ENCODE data around the gene SSR4. TPM values are rescaled to one million over a fixed set of nuclear protein-coding genes. Genes with fewer than 3 reads are reported as not detected.

Gene SSR4
- total RNA-seq, 4 donors from 2014 or later = 177 to 359 (median 279) TPM

GRCh38 chrX:153777261-153778090 is 17.0 kb upstream of the SSR4 start:
- Histone ChIP-seq H3K27ac (no peak overlapping the region), H3K4me3 (replicated peaks in 1 of 3) (no peak overlapping the region), H3K36me3 (no peaks in the 10 kb centered on the region), H3K9me3 (no peaks in the 10 kb centered on the region), H3K27me3 (no peaks in the 10 kb centered on the region), H3K4me1 (no peaks in the 10 kb centered on the region)
- WGBS, 2 donors = 77% methylated on average over 11 of the region's 34 CpGs; no CpG with 5 or more reads in 1 of the 2 donors
- DNase-seq = no peak
- intact Hi-C loops (cut with DNase I) = no loop called here
- no peak for TF ChIP-seq POLR2A (IDR thresholded peaks at IDR 0.05)
- no peak for TF ChIP-seq CTCF (IDR thresholded peaks at IDR 0.05)

DNA sequence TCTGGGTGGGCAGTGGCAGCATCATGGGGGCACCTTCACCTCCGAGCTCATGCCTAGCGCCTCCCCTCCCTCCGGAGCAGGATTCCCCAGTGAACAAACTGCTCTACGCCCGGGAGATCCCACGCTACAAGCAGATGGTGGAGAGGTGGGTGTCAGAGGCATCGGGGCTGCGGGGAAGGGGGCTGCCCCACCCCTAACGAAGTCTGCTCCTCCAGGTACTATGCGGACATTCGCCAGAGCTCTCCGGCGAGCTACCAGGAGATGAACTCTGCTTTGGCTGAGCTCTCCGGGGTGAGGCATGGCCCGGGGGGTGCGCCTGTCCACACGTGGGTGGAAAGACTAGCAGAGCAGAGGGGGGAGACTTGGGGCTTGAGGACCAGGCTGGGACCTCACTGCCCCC is 16.3 kb upstream of the SSR4 start:
- Histone ChIP-seq H3K4me3 (replicated peaks in 1 of 3) (no peak overlapping the region), H3K27me3 (no peaks in the 10 kb centered on the region), H3K9me3 (no peaks in the 10 kb centered on the region), H3K27ac (no peak overlapping the region), H3K36me3 (no peaks in the 10 kb centered on the region), H3K4me1 (no peaks in the 10 kb centered on the region)
- DNase-seq = no peak
- intact Hi-C loops (cut with DNase I) = no loop called here
- TF ChIP-seq CTCF (IDR thresholded peaks at IDR 0.05) = no peak
- no peak for TF ChIP-seq POLR2A (IDR thresholded peaks at IDR 0.05)
- WGBS, 2 donors = 80% methylated on average over 2 of the region's 17 CpGs; no CpG with 5 or more reads in 1 of the 2 donors

GRCh38 chrX:153778684-153779101 is 15.8 kb upstream of the SSR4 start:
- H3K4me1 ChIP-seq = no peaks in the 10 kb centered on the region
- H3K27ac ChIP-seq = no peak overlapping the region
- TF ChIP-seq CTCF (IDR thresholded peaks at IDR 0.05) (no peak), POLR2A (IDR thresholded peaks at IDR 0.05) (no peak)
- no peaks in the 10 kb centered on the region for H3K9me3 ChIP-seq
- H3K36me3 ChIP-seq = no peaks in the 10 kb centered on the region
- no peaks in the 10 kb centered on the region for H3K27me3 ChIP-seq
- WGBS, 2 donors = 67% methylated on average over 2 to 3 of the region's 16 CpGs
- intact Hi-C loops (cut with DNase I) = no loop called here
- no peak overlapping the region for H3K4me3 ChIP-seq (replicated peaks in 1 of 3)
- DNase-seq = no peak

GRCh38 chrX:153779891-153780677 is 14.4 kb upstream of the SSR4 start:
- H3K27me3 ChIP-seq = no peaks in the 10 kb centered on the region
- no peak overlapping the region for H3K27ac ChIP-seq

More at GRCh38 chrX:153779891-153780677, 14.4 kb upstream of the SSR4 start:
- no peak for DNase-seq
- no peaks in the 10 kb centered on the region for H3K4me1 ChIP-seq
- intact Hi-C loops (cut with DNase I) = no loop called here
- no peak for TF ChIP-seq POLR2A (IDR thresholded peaks at IDR 0.05)
- TF ChIP-seq CTCF (IDR thresholded peaks at IDR 0.05) = no peak
- 45 to 76% methylated on average over 2 to 13 of the region's 18 CpGs for WGBS, 2 donors
- no peaks in the 10 kb centered on the region for H3K36me3 ChIP-seq
- no peaks in the 10 kb centered on the region for H3K9me3 ChIP-seq
- no peak overlapping the region for H3K4me3 ChIP-seq (replicated peaks in 1 of 3)

All from thyroid gland (tissue), 4 donors.